Keratinocyte (primary cell): ENCODE results near the gene LINGO1. TPM values are rescaled to one million over a fixed set of nuclear protein-coding genes. Genes with fewer than 3 reads are reported as not detected.

ENCODE experiments used
- DNase-seq: peaks from one replicate; pipeline ENCODE4 v3.0.0-alpha.2; 2011; ENCODE audit warnings: low read depth, missing footprints, low spot score
- FAIRE-seq: peaks from 2 replicates; lab custom pipeline; 2011; peaks lifted over from hg19 to GRCh38; lab: Jason Lieb, UNC
- H2AFZ ChIP-seq: 2 replicates; pipeline ENCODE4 v1.6.0; 2012; ENCODE audit warnings: low read length, control low read depth, inconsistent platforms; ENCODE audit not compliant: control insufficient read depth
- H3K27ac ChIP-seq: 2 replicates; pipeline ENCODE4 v1.5.1; 2011; ENCODE audit warnings: low read length; ENCODE audit not compliant: control insufficient read depth, insufficient read depth
- H3K27me3 ChIP-seq: 3 replicates; pipeline ENCODE4 v1.6.0; 2011; ENCODE audit warnings: low read length; ENCODE audit not compliant: control insufficient read depth, insufficient read depth; ENCODE audit errors: extremely low read depth
- H3K36me3 ChIP-seq, 2 experiments: 2 replicates in 1 of 2; 3 replicates in 1 of 2; pipeline ENCODE4 v1.5.1; 2011; ENCODE audit warnings: low read length in 2 of 2, mild to moderate bottlenecking in 1 of 2; ENCODE audit not compliant: control insufficient read depth in 2 of 2, insufficient read depth in 2 of 2; ENCODE audit errors: extremely low read depth in 1 of 2
- H3K4me1 ChIP-seq: 3 replicates; pipeline ENCODE4 v1.5.1; 2011; ENCODE audit warnings: low read length; ENCODE audit not compliant: control insufficient read depth, insufficient read depth; ENCODE audit errors: extremely low read depth
- H3K4me2 ChIP-seq: 3 replicates; pipeline ENCODE4 v1.6.0; 2011; ENCODE audit warnings: low read depth, low read length; ENCODE audit not compliant: control insufficient read depth, insufficient read depth; ENCODE audit errors: extremely low read depth
- H3K4me3 ChIP-seq, 3 experiments: fragments of 200-600 bp in 1 of 3; sonication (generic) in 1 of 3; 2 replicates in 2 of 3; 3 replicates in 1 of 3; pipeline ENCODE4 v1.5.1; 2011 to 2016; ENCODE audit warnings: low read length in 3 of 3, mild to moderate bottlenecking in 3 of 3, control low read depth in 2 of 3, inconsistent platforms in 1 of 3, low read depth in 1 of 3, mixed read lengths in 1 of 3, mixed run types in 1 of 3, moderate library complexity in 1 of 3; ENCODE audit not compliant: control insufficient read depth in 2 of 3, insufficient read depth in 2 of 3; ENCODE audit errors: extremely low read depth in 1 of 3
- H3K79me2 ChIP-seq: 2 replicates; pipeline ENCODE4 v1.6.0; 2012; ENCODE audit warnings: low read length; ENCODE audit not compliant: control insufficient read depth, insufficient read depth
- H3K9ac ChIP-seq: 3 replicates; pipeline ENCODE4 v1.6.0; 2011; ENCODE audit warnings: low read length; ENCODE audit not compliant: control insufficient read depth, insufficient read depth; ENCODE audit errors: extremely low read depth
- H3K9me1 ChIP-seq: 3 replicates; pipeline ENCODE4 v1.6.0; 2011; ENCODE audit warnings: low read length; ENCODE audit not compliant: control insufficient read depth, insufficient read depth; ENCODE audit errors: extremely low read depth
- H3K9me3 ChIP-seq: 2 replicates; pipeline ENCODE4 v1.5.1; 2012; ENCODE audit warnings: low read depth, low read length; ENCODE audit not compliant: control insufficient read depth
- H4K20me1 ChIP-seq: 3 replicates; pipeline ENCODE4 v1.6.0; 2011; ENCODE audit warnings: low read length; ENCODE audit not compliant: control insufficient read depth, insufficient read depth; ENCODE audit errors: extremely low read depth
- EZH2 ChIP-seq: IDR thresholded peaks from one replicate; pipeline ENCODE4 v1.6.1; 2012; ENCODE audit warnings: inconsistent platforms, mild to moderate bottlenecking, low read length, moderate library complexity
- dilution Hi-C: fragments of 300-500 bp; cut with MboI; formaldehyde crosslinking; loops from one replicate; pipeline ENCODE4 v1.7.0; 2020; ENCODE audit warnings: low sequenced_read_pairs; ENCODE audit not compliant: extremely low pct_ligation_motif_present
- polyA plus RNA-seq, 5 experiments: library from polyadenylated mRNA; depleted of rRNA in 3 of 5; stranded (reverse) in 3 of 5; stranded (forward) in 1 of 5; unstranded in 1 of 5; fragments of >200 nt; gene quantifications; 1 replicate in 1 of 5; 2 replicates in 3 of 5; 3 replicates in 1 of 5; pipeline versions ENCODE4 v1.2.1 to v1.2.3, GENCODE V29; 2011 to 2012; ENCODE audit warnings: missing spikeins in 2 of 5, low read depth in 1 of 5, low replicate concordance in 1 of 5
- TF ChIP-seq, protein P1 (sequence below), 3 experiments: IDR thresholded peaks in 1 of 3; conservative IDR thresholded peaks in 1 of 3; optimal IDR thresholded peaks in 1 of 3; 2 replicates in 2 of 3; 3 replicates in 1 of 3; pipeline versions ENCODE3 to v1.5.1; 2011; ENCODE audit warnings: low read length in 3 of 3, mild to moderate bottlenecking in 3 of 3, moderate library complexity in 2 of 3, control low read depth in 1 of 3, inconsistent platforms in 1 of 3; ENCODE audit not compliant: insufficient read depth in 2 of 3; ENCODE audit errors: extremely low read depth in 1 of 3

The LINGO1 gene
- polyA plus RNA-seq, 1 donor (not counting 4 experiments of a cell fraction or from before 2014, with no cell fraction given), result not detected

DNA sequence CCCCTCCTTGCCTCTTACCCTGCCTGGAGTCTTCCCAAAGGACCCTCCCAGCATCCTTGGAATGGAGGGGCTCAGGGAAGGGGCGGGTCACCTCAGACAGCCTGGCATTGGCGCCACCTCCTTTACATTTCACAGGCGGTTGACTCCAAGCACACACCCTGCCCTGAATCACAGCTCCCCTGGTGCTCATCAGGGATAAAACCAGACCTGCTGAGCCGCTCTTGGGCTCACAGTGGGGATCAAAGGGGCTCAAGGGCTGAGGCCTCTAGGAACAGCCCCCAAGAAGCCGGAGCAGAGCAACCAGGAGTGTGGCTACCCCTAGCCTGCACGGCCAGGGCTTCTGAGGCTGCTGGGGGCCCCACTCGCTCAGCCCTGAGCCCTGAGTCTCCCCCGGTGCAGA, 16.6 kb downstream of the LINGO1 start:
- no peak for FAIRE-seq
- dilution Hi-C loops, result no loop called here

DNA sequence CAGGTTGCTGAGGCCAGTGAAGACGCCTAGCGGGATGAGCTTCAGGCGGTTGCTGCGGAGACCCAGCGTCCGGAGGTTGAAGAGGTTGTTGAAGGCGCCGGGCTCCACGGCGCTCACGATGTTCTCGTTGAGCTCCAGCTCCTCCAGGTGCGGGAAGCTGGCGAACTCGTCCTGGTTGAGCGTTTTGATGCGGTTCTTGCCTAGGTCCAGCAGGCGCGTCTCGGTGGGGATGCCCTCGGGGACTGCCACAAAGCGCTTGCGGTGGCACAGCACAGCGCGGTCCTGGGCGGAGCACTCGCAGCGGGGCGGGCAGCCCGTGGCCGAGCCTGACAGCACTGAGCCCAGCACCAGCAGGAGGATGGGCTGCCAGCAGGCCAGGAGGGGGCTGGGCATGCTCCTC, 17.2 kb downstream of the LINGO1 start:
- no peaks in the 10 kb centered on the region for H3K9me1 ChIP-seq
- no peaks in the 10 kb centered on the region for H3K9me3 ChIP-seq
- no peaks in the 10 kb centered on the region for H3K36me3 ChIP-seq
- H4K20me1 ChIP-seq, result no peaks in the 10 kb centered on the region
- no peak overlapping the region for H2AFZ ChIP-seq
- H3K79me2 ChIP-seq, result no peaks in the 10 kb centered on the region
- H3K4me3 ChIP-seq, result no peak overlapping the region
- no peak for TF ChIP-seq EZH2
- TF ChIP-seq, protein P1, sequence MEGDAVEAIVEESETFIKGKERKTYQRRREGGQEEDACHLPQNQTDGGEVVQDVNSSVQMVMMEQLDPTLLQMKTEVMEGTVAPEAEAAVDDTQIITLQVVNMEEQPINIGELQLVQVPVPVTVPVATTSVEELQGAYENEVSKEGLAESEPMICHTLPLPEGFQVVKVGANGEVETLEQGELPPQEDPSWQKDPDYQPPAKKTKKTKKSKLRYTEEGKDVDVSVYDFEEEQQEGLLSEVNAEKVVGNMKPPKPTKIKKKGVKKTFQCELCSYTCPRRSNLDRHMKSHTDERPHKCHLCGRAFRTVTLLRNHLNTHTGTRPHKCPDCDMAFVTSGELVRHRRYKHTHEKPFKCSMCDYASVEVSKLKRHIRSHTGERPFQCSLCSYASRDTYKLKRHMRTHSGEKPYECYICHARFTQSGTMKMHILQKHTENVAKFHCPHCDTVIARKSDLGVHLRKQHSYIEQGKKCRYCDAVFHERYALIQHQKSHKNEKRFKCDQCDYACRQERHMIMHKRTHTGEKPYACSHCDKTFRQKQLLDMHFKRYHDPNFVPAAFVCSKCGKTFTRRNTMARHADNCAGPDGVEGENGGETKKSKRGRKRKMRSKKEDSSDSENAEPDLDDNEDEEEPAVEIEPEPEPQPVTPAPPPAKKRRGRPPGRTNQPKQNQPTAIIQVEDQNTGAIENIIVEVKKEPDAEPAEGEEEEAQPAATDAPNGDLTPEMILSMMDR (optimal IDR thresholded peaks at IDR 0.05 in 1 of 3, IDR thresholded peaks at IDR 0.05 in 1 of 3, conservative IDR thresholded peaks at IDR 0.05 in 1 of 3; ENCODE audit: extremely low read depth in 1 of 3, insufficient read depth in 2 of 3, low read length in 3 of 3), result no peak
- no peak overlapping the region for H3K9ac ChIP-seq
- H3K27me3 ChIP-seq, result peaks cover 2% of the 10 kb centered on the region
- dilution Hi-C loops, result no loop called here
- H3K4me1 ChIP-seq, result no peaks in the 10 kb centered on the region
- H3K4me2 ChIP-seq, result no peak overlapping the region
- FAIRE-seq (no peak), DNase-seq (no peak)
- no peak overlapping the region for H3K27ac ChIP-seq

More for the DNA sequence above, 16.6 kb downstream of the LINGO1 start:
- no peak overlapping the region for H3K4me2 ChIP-seq
- no peaks in the 10 kb centered on the region for H3K9me1 ChIP-seq
- no peaks in the 10 kb centered on the region for H3K79me2 ChIP-seq
- no peaks in the 10 kb centered on the region for H3K36me3 ChIP-seq
- no peak overlapping the region for H3K9ac ChIP-seq
- H3K4me1 ChIP-seq, result no peaks in the 10 kb centered on the region
- DNase-seq, result no peak
- no peaks in the 10 kb centered on the region for H4K20me1 ChIP-seq
- no peak for TF ChIP-seq EZH2
- TF ChIP-seq, protein P1 (optimal IDR thresholded peaks at IDR 0.05 in 1 of 3, IDR thresholded peaks at IDR 0.05 in 1 of 3, conservative IDR thresholded peaks at IDR 0.05 in 1 of 3; ENCODE audit: extremely low read depth in 1 of 3, insufficient read depth in 2 of 3, low read length in 3 of 3), result no peak
- H3K27ac ChIP-seq, result no peak overlapping the region
- no peaks in the 10 kb centered on the region for H3K9me3 ChIP-seq
- no peak overlapping the region for H2AFZ ChIP-seq
- peaks cover 2% of the 10 kb centered on the region for H3K27me3 ChIP-seq
- no peak overlapping the region for H3K4me3 ChIP-seq
